Thyroid gland (tissue), 4 donors: ENCODE measurements around the gene POLG.

ENCODE experiments used
- POLR2A ChIP-seq, 2 donors: fragments of 450-650 bp; IDR thresholded peaks; one replicate each; pipeline ENCODE4 v1.6.1; 2017; ENCODE audit warnings: antibody characterized with exemption in 2 of 2, mild to moderate bottlenecking in 2 of 2, moderate library complexity in 1 of 2
- TF ChIP-seq, protein P1 (sequence below), 6 experiments: fragments of 200-600 bp in 3 of 6; fragments of 450-650 bp in 3 of 6; sonication (generic) in 3 of 6; IDR thresholded peaks; one replicate each; pipeline ENCODE4 v1.5.1; 2016 to 2019; ENCODE audit warnings: antibody characterized with exemption in 6 of 6, mild to moderate bottlenecking in 2 of 6, inconsistent platforms in 1 of 6, moderate library complexity in 1 of 6

DNA sequence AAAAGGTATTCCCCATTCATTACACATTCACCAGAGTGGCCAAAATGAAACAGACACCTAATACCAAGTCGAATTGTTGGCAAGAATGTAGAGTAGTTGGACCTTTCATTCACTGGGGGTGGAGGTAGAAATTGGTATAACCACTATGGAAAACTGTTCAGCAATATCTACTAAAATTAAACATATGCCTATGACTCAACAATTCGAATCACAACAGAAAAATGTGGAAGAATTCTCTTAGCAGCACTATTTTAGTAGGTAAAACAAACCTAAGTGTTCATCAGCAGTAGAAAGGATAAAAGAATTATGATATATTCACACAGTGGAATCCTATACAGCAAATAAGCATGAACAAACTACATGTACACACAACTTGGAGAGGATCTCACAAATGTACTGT lies 30.6 kb downstream of the POLG start:
- TF ChIP-seq, protein P1, sequence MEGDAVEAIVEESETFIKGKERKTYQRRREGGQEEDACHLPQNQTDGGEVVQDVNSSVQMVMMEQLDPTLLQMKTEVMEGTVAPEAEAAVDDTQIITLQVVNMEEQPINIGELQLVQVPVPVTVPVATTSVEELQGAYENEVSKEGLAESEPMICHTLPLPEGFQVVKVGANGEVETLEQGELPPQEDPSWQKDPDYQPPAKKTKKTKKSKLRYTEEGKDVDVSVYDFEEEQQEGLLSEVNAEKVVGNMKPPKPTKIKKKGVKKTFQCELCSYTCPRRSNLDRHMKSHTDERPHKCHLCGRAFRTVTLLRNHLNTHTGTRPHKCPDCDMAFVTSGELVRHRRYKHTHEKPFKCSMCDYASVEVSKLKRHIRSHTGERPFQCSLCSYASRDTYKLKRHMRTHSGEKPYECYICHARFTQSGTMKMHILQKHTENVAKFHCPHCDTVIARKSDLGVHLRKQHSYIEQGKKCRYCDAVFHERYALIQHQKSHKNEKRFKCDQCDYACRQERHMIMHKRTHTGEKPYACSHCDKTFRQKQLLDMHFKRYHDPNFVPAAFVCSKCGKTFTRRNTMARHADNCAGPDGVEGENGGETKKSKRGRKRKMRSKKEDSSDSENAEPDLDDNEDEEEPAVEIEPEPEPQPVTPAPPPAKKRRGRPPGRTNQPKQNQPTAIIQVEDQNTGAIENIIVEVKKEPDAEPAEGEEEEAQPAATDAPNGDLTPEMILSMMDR (IDR thresholded peaks at IDR 0.05), result no peak
- no peak for TF ChIP-seq POLR2A (IDR thresholded peaks at IDR 0.05)
